SK-N-SH treated with all-trans-retinoic acid at 6 μM for 48 hours (cell line): Measurements from ENCODE around the gene RELL2.

Source experiments
- ATAC-seq: fragments of 200-7000 bp; cut with Tn5 transposase; 3 replicates; pipeline ENCODE4 v1.9.1; 2020; ENCODE audit warnings: mild to moderate bottlenecking, moderate library complexity
- ARNTL ChIP-seq: fragments of 450-650 bp; formaldehyde crosslinking; IDR thresholded peaks from 2 replicates; pipeline ENCODE4 v1.5.0; 2020; ENCODE audit warnings: low read depth, mild to moderate bottlenecking, moderate library complexity, borderline replicate concordance
- BACH2 ChIP-seq: fragments of 250-450 bp; sonication (Bioruptor Pico); IDR thresholded peaks from 2 replicates; pipeline ENCODE4 v1.9.0; 2021; ENCODE audit warnings: mild to moderate bottlenecking, borderline replicate concordance
- CSDC2 ChIP-seq: fragments of 250-450 bp; sonication (Bioruptor Pico); IDR thresholded peaks from 2 replicates; pipeline ENCODE4 v1.5.0; 2020; ENCODE audit warnings: mild to moderate bottlenecking, moderate library complexity
- ESRRG ChIP-seq: fragments of 250-450 bp; sonication (Bioruptor Pico); IDR thresholded peaks from 2 replicates; pipeline ENCODE4 v1.6.1; 2021; ENCODE audit warnings: mild to moderate bottlenecking
- GLIS3 ChIP-seq: fragments of 250-450 bp; sonication (Bioruptor Pico); IDR thresholded peaks from 2 replicates; pipeline ENCODE4 v1.5.0; 2020; ENCODE audit warnings: mild to moderate bottlenecking, moderate library complexity
- ISL1 ChIP-seq: fragments of 250-450 bp; sonication (Bioruptor Pico); IDR thresholded peaks from 2 replicates; pipeline ENCODE4 v2.1.2; 2022; ENCODE audit warnings: mild to moderate bottlenecking, moderate library complexity
- OSR1 ChIP-seq: fragments of 250-450 bp; sonication (Bioruptor Pico); IDR thresholded peaks from 2 replicates; pipeline ENCODE4 v1.8.0; 2022; ENCODE audit warnings: moderate library complexity, mild to moderate bottlenecking, inconsistent platforms
- PPARA ChIP-seq: fragments of 250-450 bp; sonication (Bioruptor Pico); IDR thresholded peaks from 2 replicates; pipeline ENCODE4 v1.5.0; 2020; ENCODE audit warnings: mild to moderate bottlenecking, borderline replicate concordance
- RARB ChIP-seq: fragments of 250-450 bp; sonication (Bioruptor Pico); IDR thresholded peaks from 2 replicates; pipeline ENCODE4 v1.8.0; 2021; ENCODE audit warnings: mild to moderate bottlenecking, moderate library complexity
- SNAI2 ChIP-seq: fragments of 250-450 bp; sonication (Bioruptor Pico); IDR thresholded peaks from 2 replicates; pipeline ENCODE4 v1.5.0; 2020; ENCODE audit warnings: mild to moderate bottlenecking, moderate library complexity
- TCF4 ChIP-seq: fragments of 250-450 bp; sonication (Bioruptor Pico); IDR thresholded peaks from 2 replicates; pipeline ENCODE4 v1.8.0; 2021; ENCODE audit warnings: mild to moderate bottlenecking, moderate library complexity, borderline replicate concordance
- TOX ChIP-seq: fragments of 250-450 bp; sonication (Bioruptor Pico); IDR thresholded peaks from 2 replicates; pipeline ENCODE4 v1.8.0; 2021; ENCODE audit warnings: mild to moderate bottlenecking, moderate library complexity, borderline replicate concordance
- ZC3H10 ChIP-seq: fragments of 250-450 bp; sonication (Bioruptor Pico); IDR thresholded peaks from 2 replicates; pipeline ENCODE4 v1.5.1; 2021; ENCODE audit warnings: mild to moderate bottlenecking, moderate library complexity
- ZFP3 ChIP-seq: fragments of 250-450 bp; sonication (Bioruptor Pico); IDR thresholded peaks from 2 replicates; pipeline ENCODE4 v1.5.0; 2020; ENCODE audit warnings: mild to moderate bottlenecking, moderate library complexity
- ZFP30 ChIP-seq: fragments of 450-650 bp; formaldehyde crosslinking; IDR thresholded peaks from 2 replicates; pipeline ENCODE4 v1.5.0; 2022; ENCODE audit warnings: mild to moderate bottlenecking, moderate library complexity
- ZNF565 ChIP-seq: fragments of 450-650 bp; formaldehyde crosslinking; conservative IDR thresholded peaks from 2 replicates; pipeline ENCODE4 v1.5.0; 2020; ENCODE audit warnings: low read depth, mild to moderate bottlenecking, moderate library complexity
- ZNF70 ChIP-seq: fragments of 450-650 bp; formaldehyde crosslinking; IDR thresholded peaks from 2 replicates; pipeline ENCODE4 v1.5.0; 2020; ENCODE audit warnings: mild to moderate bottlenecking, moderate library complexity
- ZNF8 ChIP-seq: fragments of 450-650 bp; formaldehyde crosslinking; IDR thresholded peaks from 2 replicates; pipeline ENCODE4 v1.5.0; 2020; ENCODE audit warnings: mild to moderate bottlenecking, moderate library complexity
- TF ChIP-seq, protein P1 (sequence below): fragments of 250-450 bp; sonication (Bioruptor Pico); IDR thresholded peaks from 2 replicates; pipeline ENCODE4 v1.5.0; 2020; ENCODE audit warnings: mild to moderate bottlenecking, moderate library complexity
- TF ChIP-seq, protein P2 (sequence below): fragments of 250-450 bp; sonication (Bioruptor Pico); IDR thresholded peaks from 2 replicates; pipeline ENCODE4 v1.5.1; 2020; ENCODE audit warnings: low read depth, mild to moderate bottlenecking, moderate library complexity
- TF ChIP-seq, protein P3 (sequence below): fragments of 250-450 bp; sonication (Bioruptor Pico); IDR thresholded peaks from 2 replicates; pipeline ENCODE4 v1.8.0; 2021; ENCODE audit warnings: low read depth, mild to moderate bottlenecking, moderate library complexity, borderline replicate concordance
- TF ChIP-seq, protein P4 (sequence below): fragments of 250-450 bp; sonication (Bioruptor Pico); IDR thresholded peaks from 2 replicates; pipeline ENCODE4 v1.5.1; 2021; ENCODE audit warnings: mild to moderate bottlenecking, moderate library complexity
- TF ChIP-seq, protein P5 (sequence below): fragments of 250-450 bp; sonication (Bioruptor Pico); IDR thresholded peaks from 2 replicates; pipeline ENCODE4 v1.8.0; 2020; ENCODE audit warnings: mild to moderate bottlenecking, moderate library complexity, borderline replicate concordance

RELL2 gene

DNA sequence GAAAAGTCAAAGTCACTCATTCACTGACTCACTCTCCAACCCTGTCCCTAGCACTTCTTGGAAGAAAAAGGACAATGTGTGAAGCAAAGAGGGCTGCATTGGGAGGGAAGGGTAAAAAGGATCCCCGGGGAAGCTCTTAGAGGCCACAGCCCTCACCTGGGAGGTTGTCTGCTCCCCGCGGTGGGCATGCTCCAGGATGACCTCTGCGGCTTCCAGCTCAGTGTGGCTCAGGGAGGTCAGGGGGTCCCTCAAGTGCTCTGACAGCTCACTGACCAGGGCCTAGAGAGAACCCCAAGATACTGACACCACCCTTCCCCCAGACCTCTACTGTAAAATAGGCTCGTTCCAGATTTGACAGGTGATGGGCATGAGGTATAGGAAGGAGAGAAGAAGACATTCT, 10.4 kb downstream of the RELL2 start:
- ATAC-seq = no peak
- TF ChIP-seq, protein P1, sequence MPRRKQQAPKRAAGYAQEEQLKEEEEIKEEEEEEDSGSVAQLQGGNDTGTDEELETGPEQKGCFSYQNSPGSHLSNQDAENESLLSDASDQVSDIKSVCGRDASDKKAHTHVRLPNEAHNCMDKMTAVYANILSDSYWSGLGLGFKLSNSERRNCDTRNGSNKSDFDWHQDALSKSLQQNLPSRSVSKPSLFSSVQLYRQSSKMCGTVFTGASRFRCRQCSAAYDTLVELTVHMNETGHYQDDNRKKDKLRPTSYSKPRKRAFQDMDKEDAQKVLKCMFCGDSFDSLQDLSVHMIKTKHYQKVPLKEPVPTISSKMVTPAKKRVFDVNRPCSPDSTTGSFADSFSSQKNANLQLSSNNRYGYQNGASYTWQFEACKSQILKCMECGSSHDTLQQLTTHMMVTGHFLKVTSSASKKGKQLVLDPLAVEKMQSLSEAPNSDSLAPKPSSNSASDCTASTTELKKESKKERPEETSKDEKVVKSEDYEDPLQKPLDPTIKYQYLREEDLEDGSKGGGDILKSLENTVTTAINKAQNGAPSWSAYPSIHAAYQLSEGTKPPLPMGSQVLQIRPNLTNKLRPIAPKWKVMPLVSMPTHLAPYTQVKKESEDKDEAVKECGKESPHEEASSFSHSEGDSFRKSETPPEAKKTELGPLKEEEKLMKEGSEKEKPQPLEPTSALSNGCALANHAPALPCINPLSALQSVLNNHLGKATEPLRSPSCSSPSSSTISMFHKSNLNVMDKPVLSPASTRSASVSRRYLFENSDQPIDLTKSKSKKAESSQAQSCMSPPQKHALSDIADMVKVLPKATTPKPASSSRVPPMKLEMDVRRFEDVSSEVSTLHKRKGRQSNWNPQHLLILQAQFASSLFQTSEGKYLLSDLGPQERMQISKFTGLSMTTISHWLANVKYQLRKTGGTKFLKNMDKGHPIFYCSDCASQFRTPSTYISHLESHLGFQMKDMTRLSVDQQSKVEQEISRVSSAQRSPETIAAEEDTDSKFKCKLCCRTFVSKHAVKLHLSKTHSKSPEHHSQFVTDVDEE (CRISPR knock-in tag) = no peak
- TF ChIP-seq, protein P2, sequence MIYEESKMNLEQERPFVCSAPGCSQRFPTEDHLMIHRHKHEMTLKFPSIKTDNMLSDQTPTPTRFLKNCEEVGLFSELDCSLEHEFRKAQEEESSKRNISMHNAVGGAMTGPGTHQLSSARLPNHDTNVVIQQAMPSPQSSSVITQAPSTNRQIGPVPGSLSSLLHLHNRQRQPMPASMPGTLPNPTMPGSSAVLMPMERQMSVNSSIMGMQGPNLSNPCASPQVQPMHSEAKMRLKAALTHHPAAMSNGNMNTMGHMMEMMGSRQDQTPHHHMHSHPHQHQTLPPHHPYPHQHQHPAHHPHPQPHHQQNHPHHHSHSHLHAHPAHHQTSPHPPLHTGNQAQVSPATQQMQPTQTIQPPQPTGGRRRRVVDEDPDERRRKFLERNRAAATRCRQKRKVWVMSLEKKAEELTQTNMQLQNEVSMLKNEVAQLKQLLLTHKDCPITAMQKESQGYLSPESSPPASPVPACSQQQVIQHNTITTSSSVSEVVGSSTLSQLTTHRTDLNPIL = no peak
- TF ChIP-seq OSR1 (CRISPR knock-in tag) (no peak), SNAI2 (CRISPR knock-in tag) (no peak), TOX (no peak), ZFP30 (CRISPR knock-in tag) (no peak), ZC3H10 (CRISPR knock-in tag) (no peak), ZNF8 (CRISPR knock-in tag) (no peak), ISL1 (CRISPR knock-in tag) (no peak), GLIS3 (CRISPR knock-in tag) (no peak), ESRRG (CRISPR knock-in tag) (no peak), CSDC2 (CRISPR knock-in tag) (no peak), ARNTL (CRISPR knock-in tag) (no peak), PPARA (CRISPR knock-in tag) (no peak), TCF4 (CRISPR knock-in tag) (no peak), ZNF565 (CRISPR knock-in tag) (no peak), RARB (no peak)
- TF ChIP-seq, protein P3, sequence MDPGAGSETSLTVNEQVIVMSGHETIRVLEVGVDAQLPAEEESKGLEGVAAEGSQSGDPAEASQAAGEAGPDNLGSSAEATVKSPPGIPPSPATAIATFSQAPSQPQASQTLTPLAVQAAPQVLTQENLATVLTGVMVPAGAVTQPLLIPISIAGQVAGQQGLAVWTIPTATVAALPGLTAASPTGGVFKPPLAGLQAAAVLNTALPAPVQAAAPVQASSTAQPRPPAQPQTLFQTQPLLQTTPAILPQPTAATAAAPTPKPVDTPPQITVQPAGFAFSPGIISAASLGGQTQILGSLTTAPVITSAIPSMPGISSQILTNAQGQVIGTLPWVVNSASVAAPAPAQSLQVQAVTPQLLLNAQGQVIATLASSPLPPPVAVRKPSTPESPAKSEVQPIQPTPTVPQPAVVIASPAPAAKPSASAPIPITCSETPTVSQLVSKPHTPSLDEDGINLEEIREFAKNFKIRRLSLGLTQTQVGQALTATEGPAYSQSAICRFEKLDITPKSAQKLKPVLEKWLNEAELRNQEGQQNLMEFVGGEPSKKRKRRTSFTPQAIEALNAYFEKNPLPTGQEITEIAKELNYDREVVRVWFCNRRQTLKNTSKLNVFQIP (CRISPR knock-in tag) = no peak
- TF ChIP-seq, protein P4, sequence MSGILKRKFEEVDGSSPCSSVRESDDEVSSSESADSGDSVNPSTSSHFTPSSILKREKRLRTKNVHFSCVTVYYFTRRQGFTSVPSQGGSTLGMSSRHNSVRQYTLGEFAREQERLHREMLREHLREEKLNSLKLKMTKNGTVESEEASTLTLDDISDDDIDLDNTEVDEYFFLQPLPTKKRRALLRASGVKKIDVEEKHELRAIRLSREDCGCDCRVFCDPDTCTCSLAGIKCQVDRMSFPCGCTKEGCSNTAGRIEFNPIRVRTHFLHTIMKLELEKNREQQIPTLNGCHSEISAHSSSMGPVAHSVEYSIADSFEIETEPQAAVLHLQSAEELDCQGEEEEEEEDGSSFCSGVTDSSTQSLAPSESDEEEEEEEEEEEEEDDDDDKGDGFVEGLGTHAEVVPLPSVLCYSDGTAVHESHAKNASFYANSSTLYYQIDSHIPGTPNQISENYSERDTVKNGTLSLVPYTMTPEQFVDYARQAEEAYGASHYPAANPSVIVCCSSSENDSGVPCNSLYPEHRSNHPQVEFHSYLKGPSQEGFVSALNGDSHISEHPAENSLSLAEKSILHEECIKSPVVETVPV (CRISPR knock-in tag) = no peak
- TF ChIP-seq, all 23 proteins: peak for 0

DNA sequence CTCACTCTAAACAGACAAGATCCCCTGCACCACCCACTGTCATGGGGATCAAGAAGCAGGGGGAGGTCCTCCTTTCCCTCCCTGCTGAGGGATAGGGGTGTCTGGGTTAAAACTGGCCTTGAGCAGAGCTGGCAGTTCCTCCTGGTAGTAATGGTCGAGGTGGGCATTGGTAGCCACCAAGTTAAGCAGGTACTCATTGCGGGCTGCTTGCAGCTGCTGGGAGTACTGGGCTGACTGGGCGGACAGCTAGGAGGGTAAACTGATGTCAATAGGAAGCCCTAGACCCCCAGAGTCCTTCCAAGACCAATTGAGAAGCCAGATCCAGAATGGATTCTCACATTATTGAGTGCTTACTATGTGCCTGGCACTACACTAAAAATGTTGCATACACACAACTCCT, 11.1 kb downstream of the RELL2 start:
- TF ChIP-seq, protein P5, sequence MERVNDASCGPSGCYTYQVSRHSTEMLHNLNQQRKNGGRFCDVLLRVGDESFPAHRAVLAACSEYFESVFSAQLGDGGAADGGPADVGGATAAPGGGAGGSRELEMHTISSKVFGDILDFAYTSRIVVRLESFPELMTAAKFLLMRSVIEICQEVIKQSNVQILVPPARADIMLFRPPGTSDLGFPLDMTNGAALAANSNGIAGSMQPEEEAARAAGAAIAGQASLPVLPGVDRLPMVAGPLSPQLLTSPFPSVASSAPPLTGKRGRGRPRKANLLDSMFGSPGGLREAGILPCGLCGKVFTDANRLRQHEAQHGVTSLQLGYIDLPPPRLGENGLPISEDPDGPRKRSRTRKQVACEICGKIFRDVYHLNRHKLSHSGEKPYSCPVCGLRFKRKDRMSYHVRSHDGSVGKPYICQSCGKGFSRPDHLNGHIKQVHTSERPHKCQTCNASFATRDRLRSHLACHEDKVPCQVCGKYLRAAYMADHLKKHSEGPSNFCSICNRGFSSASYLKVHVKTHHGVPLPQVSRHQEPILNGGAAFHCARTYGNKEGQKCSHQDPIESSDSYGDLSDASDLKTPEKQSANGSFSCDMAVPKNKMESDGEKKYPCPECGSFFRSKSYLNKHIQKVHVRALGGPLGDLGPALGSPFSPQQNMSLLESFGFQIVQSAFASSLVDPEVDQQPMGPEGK (CRISPR knock-in tag) = no peak
- TF ChIP-seq ARNTL (CRISPR knock-in tag) (no peak), TCF4 (CRISPR knock-in tag) (no peak), ZNF565 (CRISPR knock-in tag) (no peak), ZC3H10 (CRISPR knock-in tag) (no peak), BACH2 (CRISPR knock-in tag) (no peak), TOX (no peak), OSR1 (CRISPR knock-in tag) (no peak), ZNF8 (CRISPR knock-in tag) (no peak), RARB (no peak), ZFP3 (CRISPR knock-in tag) (no peak), SNAI2 (CRISPR knock-in tag) (no peak), ZFP30 (CRISPR knock-in tag) (no peak), ESRRG (CRISPR knock-in tag) (no peak), ZNF70 (CRISPR knock-in tag) (no peak), PPARA (CRISPR knock-in tag) (no peak)
- TF ChIP-seq, protein P3 (CRISPR knock-in tag) = no peak
- TF ChIP-seq, protein P4 (CRISPR knock-in tag) = no peak
- TF ChIP-seq, protein P1 (CRISPR knock-in tag) = no peak
- no peak for ATAC-seq
